ENCODE results near the gene FRMD3.

DNA sequence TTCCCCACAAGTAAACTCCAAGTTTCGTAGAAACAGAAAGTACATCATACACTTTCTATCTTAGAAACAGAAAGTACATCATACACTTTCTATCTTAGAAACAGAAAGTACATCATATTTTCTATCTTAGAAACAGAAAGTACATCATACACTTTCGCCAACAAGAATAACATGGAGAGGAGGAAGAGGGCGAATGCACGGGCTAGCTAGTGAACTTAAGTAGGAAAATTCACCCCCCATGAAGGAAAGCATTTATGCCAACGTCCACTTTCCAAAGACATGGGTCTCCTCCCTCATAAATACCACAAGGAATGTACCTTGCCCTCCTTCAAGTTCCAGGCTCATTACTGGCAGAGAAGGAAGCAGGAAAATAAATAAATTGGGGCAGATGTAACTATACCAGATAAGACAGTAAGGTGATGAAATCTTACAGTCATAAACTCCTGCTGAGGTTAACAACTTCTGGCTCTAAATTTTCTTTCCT lies 64.7 kb downstream of the FRMD3 start:
- TF ChIP-seq, protein P1, sequence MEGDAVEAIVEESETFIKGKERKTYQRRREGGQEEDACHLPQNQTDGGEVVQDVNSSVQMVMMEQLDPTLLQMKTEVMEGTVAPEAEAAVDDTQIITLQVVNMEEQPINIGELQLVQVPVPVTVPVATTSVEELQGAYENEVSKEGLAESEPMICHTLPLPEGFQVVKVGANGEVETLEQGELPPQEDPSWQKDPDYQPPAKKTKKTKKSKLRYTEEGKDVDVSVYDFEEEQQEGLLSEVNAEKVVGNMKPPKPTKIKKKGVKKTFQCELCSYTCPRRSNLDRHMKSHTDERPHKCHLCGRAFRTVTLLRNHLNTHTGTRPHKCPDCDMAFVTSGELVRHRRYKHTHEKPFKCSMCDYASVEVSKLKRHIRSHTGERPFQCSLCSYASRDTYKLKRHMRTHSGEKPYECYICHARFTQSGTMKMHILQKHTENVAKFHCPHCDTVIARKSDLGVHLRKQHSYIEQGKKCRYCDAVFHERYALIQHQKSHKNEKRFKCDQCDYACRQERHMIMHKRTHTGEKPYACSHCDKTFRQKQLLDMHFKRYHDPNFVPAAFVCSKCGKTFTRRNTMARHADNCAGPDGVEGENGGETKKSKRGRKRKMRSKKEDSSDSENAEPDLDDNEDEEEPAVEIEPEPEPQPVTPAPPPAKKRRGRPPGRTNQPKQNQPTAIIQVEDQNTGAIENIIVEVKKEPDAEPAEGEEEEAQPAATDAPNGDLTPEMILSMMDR (conservative IDR thresholded peaks at IDR 0.05 in 1 of 2, IDR thresholded peaks at IDR 0.05 in 1 of 2; ENCODE audit: low read depth in 1 of 2, low read length in 2 of 2), result no peak
- TF ChIP-seq EZH2 (IDR thresholded peaks at IDR 0.05; ENCODE audit: low read length, missing control alignments), result no peak

Data from fibroblast of lung (primary cell).